GM18498 (cell line): ENCODE data around the gene PPFIBP2.
A peak's percentile ranks its signal among the peaks of the same experiment; 100 is the strongest.

Experiments
- ATAC-seq: cut with Tn5 transposase; IDR thresholded peaks from one replicate; pipeline ENCODE4 v1.9.1; 2021; ENCODE audit warnings: mild to moderate bottlenecking, moderate library complexity; ENCODE audit not compliant: unreplicated experiment

Gene PPFIBP2

GRCh38 chr11:7621090-7621489 is 107.3 kb downstream of the PPFIBP2 start:
- ATAC-seq: no peak

- ATAC-seq: no peak
Measured at GRCh38 chr11:7621554-7621953, 107.8 kb downstream of the PPFIBP2 start.

- ATAC-seq: no peak
Measured at GRCh38 chr11:7622721-7623120, 108.9 kb downstream of the PPFIBP2 start.

- no peak for ATAC-seq
Measured at GRCh38 chr11:7628660-7629059, 114.9 kb downstream of the PPFIBP2 start.

GRCh38 chr11:7630002-7630401 is 116.2 kb downstream of the PPFIBP2 start:
- no peak for ATAC-seq

- no peak for ATAC-seq
Measured at GRCh38 chr11:7632211-7632610, 118.4 kb downstream of the PPFIBP2 start.

GRCh38 chr11:7635137-7635536 is 121.3 kb downstream of the PPFIBP2 start:
- no peak for ATAC-seq

- ATAC-seq: no peak
Measured at GRCh38 chr11:7635708-7636107, 121.9 kb downstream of the PPFIBP2 start.

- no peak for ATAC-seq
Measured at GRCh38 chr11:7636350-7636749, 122.6 kb downstream of the PPFIBP2 start.

GRCh38 chr11:7637447-7638157 is 123.8 kb downstream of the PPFIBP2 start:
- ATAC-seq: no peak

GRCh38 chr11:7638710-7639642 is 125.2 kb downstream of the PPFIBP2 start:
- peak; percentile 87 for ATAC-seq

GRCh38 chr11:7639643-7640025 is 125.8 kb downstream of the PPFIBP2 start:
- no peak for ATAC-seq

GRCh38 chr11:7640816-7641215 is 127.0 kb downstream of the PPFIBP2 start:
- ATAC-seq: no peak

GRCh38 chr11:7642747-7643146 is 128.9 kb downstream of the PPFIBP2 start:
- no peak for ATAC-seq

GRCh38 chr11:7643314-7643713 is 129.5 kb downstream of the PPFIBP2 start:
- ATAC-seq: no peak

- ATAC-seq: no peak
Measured at GRCh38 chr11:7645206-7645605, 131.4 kb downstream of the PPFIBP2 start.

- ATAC-seq: no peak
Measured at GRCh38 chr11:7646866-7647265, 133.1 kb downstream of the PPFIBP2 start.

- no peak for ATAC-seq
Measured at GRCh38 chr11:7648264-7648663, 134.5 kb downstream of the PPFIBP2 start.

- no peak for ATAC-seq
Measured at GRCh38 chr11:7651140-7651551, 137.3 kb downstream of the PPFIBP2 start.

- no peak for ATAC-seq
Measured at GRCh38 chr11:7651700-7652099, 137.9 kb downstream of the PPFIBP2 start.

GRCh38 chr11:7654195-7654705 is 140.5 kb downstream of the PPFIBP2 start:
- no peak for ATAC-seq
